IPS-18c (cell line): ENCODE data around the gene HDDC3.
"Not testable (repeated sequence)": the region's sequence is repeated elsewhere in the genome, so short reads cannot be mapped to it uniquely, and the experiment has no call there.

Source experiments
- H3K4me3 ChIP-seq: 2 replicates; pipeline ENCODE4 v1.7.0; 2013; ENCODE audit warnings: low read depth, mild to moderate bottlenecking, low read length, moderate library complexity; ENCODE audit not compliant: insufficient read depth
- H3K9me3 ChIP-seq: one replicate; pipeline ENCODE4 v1.6.1; 2013; ENCODE audit warnings: mild to moderate bottlenecking, low read length, moderate library complexity; ENCODE audit not compliant: control insufficient read depth, insufficient read depth

Gene HDDC3

GRCh38 chr15:90939756-90940155 is 7.4 kb upstream of the HDDC3 start:
- Histone ChIP-seq H3K4me3 (no peak overlapping the region), H3K9me3 (no peaks in the 10 kb centered on the region)

DNA sequence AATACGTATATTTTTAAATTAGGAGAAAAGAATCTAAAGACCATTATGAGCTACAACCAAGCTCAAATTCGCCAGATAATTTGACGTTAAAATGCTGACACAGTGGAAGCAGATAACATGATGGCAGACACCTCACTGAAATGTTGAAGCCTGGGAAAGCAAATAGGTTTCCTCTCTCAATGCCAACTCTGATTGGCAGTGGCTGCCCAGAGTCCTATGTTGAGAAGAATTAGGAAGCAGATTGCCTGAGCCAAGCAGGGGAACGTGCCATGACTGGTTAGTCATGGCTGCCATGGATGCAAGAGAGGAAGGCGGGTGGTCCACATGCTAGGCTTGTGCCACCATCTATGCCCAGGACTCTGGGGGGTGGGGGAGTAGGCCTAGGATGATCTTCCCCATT is 5.9 kb upstream of the HDDC3 start:
- Histone ChIP-seq H3K9me3 (no peaks in the 10 kb centered on the region), H3K4me3 (no peak overlapping the region)

DNA sequence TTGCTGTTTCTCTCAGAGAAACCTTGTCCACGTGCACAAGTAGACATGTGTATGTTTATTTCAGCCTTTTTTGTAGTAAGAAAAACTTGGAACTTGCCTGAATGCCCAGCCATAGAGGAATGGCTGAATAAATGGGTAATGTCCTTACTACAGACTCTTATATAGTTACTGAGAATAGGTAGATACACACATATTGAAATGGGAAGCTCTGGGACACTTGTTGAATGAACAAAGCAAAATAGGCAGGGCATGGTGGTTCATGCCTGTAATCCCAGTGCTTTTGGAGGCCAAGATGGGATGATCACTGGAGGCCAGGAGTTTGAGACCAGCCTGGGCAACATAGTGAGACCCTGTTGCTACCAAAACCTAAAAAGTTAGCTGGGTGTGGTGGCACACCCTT is 4.5 kb upstream of the HDDC3 start:
- Histone ChIP-seq H3K9me3 (no peaks in the 10 kb centered on the region), H3K4me3 (no peak overlapping the region)

- no peaks in the 10 kb centered on the region for H3K9me3 ChIP-seq
- H3K4me3 ChIP-seq: peak within 1 kb of the TSS; percentile 77
Measured at GRCh38 chr15:90934949-90935751, 2.8 kb upstream of the HDDC3 start, which contains the start of gene UNC45A. Gene UNC45A (plus strand): TSS chr15:90935285. CDS start chr15:90935325, 40 bp downstream.

GRCh38 chr15:90934256-90934948 is 2.1 kb upstream of the HDDC3 start:
- peak overlapping the region; percentile 77 for H3K4me3 ChIP-seq
- no peaks in the 10 kb centered on the region for H3K9me3 ChIP-seq

DNA sequence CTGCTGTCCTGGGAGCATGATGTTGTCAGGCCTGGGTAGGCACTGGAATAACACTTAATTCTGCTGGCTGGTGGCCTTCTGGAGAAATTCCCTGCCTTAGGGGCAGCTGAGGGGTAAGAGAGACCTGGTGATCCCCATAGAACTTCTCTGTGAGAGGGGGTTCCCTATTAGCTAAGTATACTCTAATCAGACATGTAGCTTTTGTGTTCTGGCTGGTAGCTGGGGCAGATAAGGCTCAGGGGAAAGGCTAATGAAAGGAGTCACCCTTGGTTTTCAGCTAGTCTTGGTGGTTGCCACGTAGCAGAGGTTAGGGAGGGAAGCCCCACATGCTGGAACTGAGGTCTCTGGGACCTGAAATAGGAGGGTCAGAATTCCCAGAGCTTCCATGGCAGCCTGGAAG is 952 bp upstream of the HDDC3 start:
- Histone ChIP-seq H3K4me3 (no peak overlapping the region), H3K9me3 (no peaks in the 10 kb centered on the region)

- H3K9me3 ChIP-seq: no peaks in the 10 kb centered on the region
- H3K4me3 ChIP-seq: no peak overlapping the region; the same call in 1 of the 2 replicates
Measured at GRCh38 chr15:90932660-90932991, 277 bp upstream of the HDDC3 start.

- no peaks in the 10 kb centered on the region for H3K9me3 ChIP-seq
- peak overlapping the region; percentile 64 for H3K4me3 ChIP-seq
Measured at GRCh38 chr15:90931575-90931827, 848 bp downstream of the HDDC3 start.

DNA sequence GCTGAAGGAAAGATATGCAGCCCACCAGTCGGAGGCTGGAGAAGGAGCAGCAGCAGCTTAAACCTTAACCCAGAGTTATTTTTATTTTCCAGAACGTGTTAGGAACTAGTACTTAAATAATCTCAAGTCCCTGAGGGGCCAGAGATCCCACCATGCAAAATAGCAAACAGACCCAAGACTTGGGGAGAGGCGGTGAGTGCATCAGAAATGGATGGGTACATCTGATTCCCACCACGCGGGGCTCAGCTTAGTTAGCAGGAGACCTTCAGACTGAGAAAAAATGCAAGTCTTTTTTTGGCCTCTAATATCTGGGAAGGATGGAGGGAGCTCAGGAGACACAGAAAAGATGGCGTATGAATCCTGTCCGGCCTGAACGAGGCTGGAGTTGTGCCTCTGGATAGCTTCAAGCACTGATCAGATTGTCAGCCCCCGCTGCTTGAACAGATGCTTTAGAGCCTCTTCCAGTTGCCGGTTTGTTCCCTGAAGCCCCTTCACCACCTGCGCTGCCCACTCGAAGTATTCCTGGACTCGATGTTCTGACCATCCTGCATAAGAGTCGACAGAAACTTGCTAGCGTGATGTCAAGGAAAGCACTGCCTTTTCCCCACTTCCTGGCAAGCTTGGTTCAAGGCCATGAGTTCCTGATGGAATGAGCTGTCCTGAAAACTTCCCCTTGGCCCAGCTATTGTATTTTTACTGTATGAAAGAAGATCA is 1.3 kb downstream of the HDDC3 start:
- Histone ChIP-seq H3K4me3 (no peak overlapping the region), H3K9me3 (no peaks in the 10 kb centered on the region)

DNA sequence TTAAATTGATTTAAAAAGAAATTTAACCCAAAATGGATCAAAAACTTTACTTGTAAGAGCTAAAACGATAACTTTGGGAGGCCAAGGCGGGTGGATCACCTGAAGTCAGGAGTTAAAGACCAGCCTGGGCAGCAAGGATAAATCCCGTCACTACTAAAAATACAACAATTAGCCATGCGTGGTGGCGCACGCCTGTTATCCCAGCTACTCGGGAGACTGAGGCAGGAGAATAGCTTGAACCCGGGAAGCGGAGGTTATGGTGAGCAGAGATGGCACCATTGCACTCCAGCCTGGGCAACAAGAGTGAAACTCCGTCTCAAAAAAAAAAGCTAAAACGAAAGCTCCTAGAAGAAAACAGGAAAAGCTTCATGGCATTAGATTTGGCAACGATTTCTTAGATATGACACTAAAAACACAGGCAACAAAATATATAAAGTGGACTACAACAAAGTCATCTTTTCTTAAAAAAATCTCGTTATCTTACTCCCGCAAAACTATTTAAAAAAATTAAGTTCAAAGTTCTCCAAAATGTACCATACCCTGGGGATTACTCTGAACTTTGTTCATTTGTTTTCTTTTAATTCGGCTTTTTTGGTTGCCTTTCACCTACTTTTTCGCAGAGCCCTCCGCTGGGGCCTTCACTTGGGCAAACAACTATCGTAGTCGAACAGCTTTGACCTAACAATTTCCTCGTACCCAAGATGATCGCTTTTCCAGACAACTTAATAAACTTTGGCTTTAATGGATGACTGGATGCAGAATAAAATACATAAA is 2.9 kb downstream of the HDDC3 start:
- no peaks in the 10 kb centered on the region for H3K9me3 ChIP-seq
- H3K4me3 ChIP-seq: no peak overlapping the region

- H3K4me3 ChIP-seq, H3K9me3 ChIP-seq: not testable (repeated sequence)
Measured at GRCh38 chr15:90928106-90928505, 4.2 kb downstream of the HDDC3 start.

- H3K9me3 ChIP-seq, H3K4me3 ChIP-seq: not testable (repeated sequence)
Measured at GRCh38 chr15:90926766-90927165, 5.6 kb downstream of the HDDC3 start.

DNA sequence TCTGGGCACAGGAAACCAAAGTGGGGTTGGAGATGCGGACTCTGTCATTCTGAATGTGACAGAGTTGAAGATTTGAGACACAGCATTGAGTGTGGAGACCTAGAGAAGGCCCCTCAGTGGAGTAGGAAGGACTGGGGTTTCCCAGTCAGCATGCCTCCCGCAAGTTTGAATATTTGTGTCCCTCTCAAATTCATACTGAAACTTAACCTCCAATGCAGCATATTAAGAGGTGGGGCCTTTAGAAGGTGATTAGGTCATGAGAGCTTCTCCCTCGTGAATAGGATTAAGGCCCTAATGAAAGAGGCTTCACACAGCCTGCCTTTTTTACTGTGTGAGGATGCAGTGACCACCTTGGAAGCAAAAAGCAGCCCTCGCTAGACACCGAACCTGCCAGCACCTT is 8.0 kb downstream of the HDDC3 start:
- no peaks in the 10 kb centered on the region for H3K9me3 ChIP-seq
- no peak overlapping the region for H3K4me3 ChIP-seq

DNA sequence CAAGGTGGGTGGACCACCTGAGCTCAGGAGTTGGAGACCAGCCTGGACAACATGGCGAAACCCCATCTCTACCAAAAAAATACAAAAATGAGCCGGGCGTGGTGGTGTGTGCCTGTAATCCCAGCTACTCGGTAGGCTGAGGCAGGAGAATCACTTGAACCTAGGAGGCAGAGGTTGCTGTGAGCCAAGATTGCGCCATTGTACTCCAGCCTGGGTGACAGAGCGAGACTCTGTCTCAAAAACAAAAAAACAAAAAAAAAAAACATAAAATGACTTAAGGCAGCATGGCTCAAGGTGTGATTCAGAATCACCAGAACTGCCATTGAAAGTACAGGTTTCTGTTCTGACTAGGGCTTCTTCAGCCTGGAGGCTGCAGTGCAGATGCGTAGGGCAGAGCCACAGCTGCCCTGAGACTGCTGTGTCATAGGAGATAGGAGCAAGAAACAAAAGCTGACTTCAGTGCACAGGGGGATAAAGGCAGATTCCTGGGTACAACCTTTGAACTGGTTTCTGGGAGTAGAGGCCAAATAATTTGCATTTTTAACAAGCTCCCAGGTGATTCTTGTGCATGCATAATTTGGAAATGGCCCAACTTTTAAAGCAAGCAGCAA is 9.5 kb downstream of the HDDC3 start:
- H3K9me3 ChIP-seq, H3K4me3 ChIP-seq: not testable (repeated sequence)

- no peak overlapping the region for H3K4me3 ChIP-seq
- H3K9me3 ChIP-seq: no peaks in the 10 kb centered on the region
Measured at GRCh38 chr15:90921887-90922286, 10.5 kb downstream of the HDDC3 start.

GRCh38 chr15:90918835-90919234 is 13.5 kb downstream of the HDDC3 start:
- H3K4me3 ChIP-seq: no peak overlapping the region
- H3K9me3 ChIP-seq: no peaks in the 10 kb centered on the region

- no peaks in the 10 kb centered on the region for H3K9me3 ChIP-seq
Measured at GRCh38 chr15:90918034-90918788, 14.1 kb downstream of the HDDC3 start.

More at GRCh38 chr15:90918034-90918788, 14.1 kb downstream of the HDDC3 start:
- no peak overlapping the region for H3K4me3 ChIP-seq
